ENCODE results near the gene ARL13B. TPM values are rescaled to one million over a fixed set of nuclear protein-coding genes. Genes with fewer than 3 reads are reported as not detected.

Gene ARL13B
- total RNA-seq, 1 experiment from 2014 or later: 9.3 TPM

- H3K4me3 Mint-ChIP-seq: no peak overlapping the region
- H3K27me3 Mint-ChIP-seq (ENCODE audit: low read depth): no peaks in the 10 kb centered on the region
- CTCF ChIA-PET: no interaction called here
- no peaks in the 10 kb centered on the region for H3K9me3 Mint-ChIP-seq
- POLR2A ChIA-PET: no interaction called here
- no peak overlapping the region for H3K27ac Mint-ChIP-seq
- no peak for ATAC-seq
- TF ChIP-seq ZSCAN18 (CRISPR knock-in tag; IDR thresholded peaks at IDR 0.05) (no peak), HMGA2 (CRISPR knock-in tag; IDR thresholded peaks at IDR 0.05) (peak; percentile 8; the same call in 1 of the 2 replicates)
- H3K4me1 Mint-ChIP-seq: peaks cover 11% of the 10 kb centered on the region
- no peaks in the 10 kb centered on the region for H3K36me3 Mint-ChIP-seq
- no peak for DNase-seq (ENCODE audit: low spot score)
These were observed 81.3 kb downstream of the ARL13B start for GRCh38 chr3:94061297-94061696.

GRCh38 chr3:94062513-94063404 lies 82.8 kb downstream of the ARL13B start, which contains the start of the genes DHFR2 and NSUN3:
Gene DHFR2, minus strand, starts transcription at chr3:94062916. Its CDS starts 1,405 bp downstream, at chr3:94061511.
Gene NSUN3, plus strand, starts transcription at chr3:94063061. Its CDS starts 66 bp downstream, at chr3:94063127.
- peak within 1 kb of the TSS; percentile 99 for H3K27ac Mint-ChIP-seq
- peaks cover 11% of the 10 kb centered on the region for H3K4me1 Mint-ChIP-seq
- CTCF ChIA-PET: interaction anchor here (0.9 to 1.8 kb wide), 4 partner anchors 25 to 89 kb away, joined by 3 to 6 read pairs (median 3); partner anchors contain the start of gene PROS1
- H3K4me3 Mint-ChIP-seq: peak within 1 kb of the TSS; percentile 97
- peaks cover 2% of the 10 kb centered on the region; the same call in 1 of the 2 replicates for H3K36me3 Mint-ChIP-seq
- DNase-seq (ENCODE audit: low spot score) (peak; percentile 88), ATAC-seq (peak; percentile 96)
- POLR2A ChIA-PET: interaction anchor here (0.6 to 1.2 kb wide), 2 partner anchors 32 to 83 kb away, joined by 3 read pairs; partner anchors contain the start of gene ARL13B
- TF ChIP-seq CBFB (CRISPR knock-in tag; IDR thresholded peaks at IDR 0.05; ENCODE audit: low read depth) (peak; percentile 71; the same call in 1 of the 2 replicates), TP53 (CRISPR knock-in tag; IDR thresholded peaks at IDR 0.05) (peak; percentile 58; the same call in 1 of the 2 replicates), NR2C2 (CRISPR knock-in tag; IDR thresholded peaks at IDR 0.05) (no peak), ZNF317 (CRISPR knock-in tag; IDR thresholded peaks at IDR 0.05; ENCODE audit: borderline replicate concordance, low read depth) (no peak), ZNF121 (CRISPR knock-in tag; IDR thresholded peaks at IDR 0.05) (peak; percentile 92), EMX1 (CRISPR knock-in tag; IDR thresholded peaks at IDR 0.05) (no peak), FOXK1 (CRISPR knock-in tag; IDR thresholded peaks at IDR 0.05) (peak; percentile 52; the same call in 1 of the 2 replicates), GABPB1 (CRISPR knock-in tag; IDR thresholded peaks at IDR 0.05) (peak; percentile 11; the same call in 1 of the 2 replicates), ETV6 (CRISPR knock-in tag; IDR thresholded peaks at IDR 0.05) (0 out of 2 replicates have a peak, but pooled peaks have one; percentile 14), MAX (CRISPR knock-in tag; IDR thresholded peaks at IDR 0.05) (peak; percentile 62; the same call in 1 of the 2 replicates), FOXP4 (CRISPR knock-in tag; IDR thresholded peaks at IDR 0.05) (0 out of 2 replicates have a peak, but pooled peaks have one; percentile 18)
- no peaks in the 10 kb centered on the region for H3K9me3 Mint-ChIP-seq
- H3K27me3 Mint-ChIP-seq (ENCODE audit: low read depth): no peaks in the 10 kb centered on the region

GRCh38 chr3:94063496-94064119 lies 83.7 kb downstream of the ARL13B start:
- CTCF ChIA-PET: interaction anchor here (1.8 kb wide), 1 partner anchor 39 kb away, joined by 6 read pairs; no protein-coding TSS in a partner anchor
- POLR2A ChIA-PET: interaction anchor here (1.2 kb wide), 1 partner anchor 84 kb away, joined by 3 read pairs; the partner anchor contains the start of gene ARL13B

More at GRCh38 chr3:94063496-94064119, 83.7 kb downstream of the ARL13B start:
- TF ChIP-seq NR1H2 (CRISPR knock-in tag; IDR thresholded peaks at IDR 0.05) (no peak), ZBTB21 (CRISPR knock-in tag; IDR thresholded peaks at IDR 0.05; ENCODE audit: borderline replicate concordance) (no peak), IRF2 (CRISPR knock-in tag; IDR thresholded peaks at IDR 0.05; ENCODE audit: borderline replicate concordance, low read depth) (no peak)
- Mint-ChIP-seq H3K27ac (peak overlapping the region; percentile 99), H3K36me3 (peaks cover 2% of the 10 kb centered on the region; the same call in 1 of the 2 replicates), H3K4me1 (peaks cover 11% of the 10 kb centered on the region), H3K9me3 (no peaks in the 10 kb centered on the region), H3K27me3 (ENCODE audit: low read depth) (no peaks in the 10 kb centered on the region), H3K4me3 (peak overlapping the region; percentile 97)
- DNase-seq (ENCODE audit: low spot score) (no peak), ATAC-seq (no peak)

Measured in WTC11 (cell line).